Thoracic aorta (tissue), 2 donors: ENCODE results near the gene PAM16. TPM values are rescaled to one million over a fixed set of nuclear protein-coding genes. Genes with fewer than 3 reads are reported as not detected.

ENCODE experiments used
- ATAC-seq: fragments of 150-250 bp; one replicate; pipeline ENCODE4 v1.8.0; 2017; ENCODE audit warnings: low read depth; ENCODE audit not compliant: insufficient number of reproducible peaks, low FRiP score
- DNase-seq: peaks from one replicate; pipeline ENCODE4 v3.0.0-alpha.2; 2020; ENCODE audit warnings: low spot score
- H3K27ac ChIP-seq, 2 donors: fragments of 200-600 bp; sonication (generic); 1 replicate in 1 of 2; 2 replicates in 1 of 2; pipeline ENCODE4 v1.5.1; 2016; ENCODE audit warnings: mild to moderate bottlenecking in 2 of 2, moderate library complexity in 2 of 2
- H3K27me3 ChIP-seq: fragments of 200-600 bp; sonication (generic); replicated peaks from 2 replicates; pipeline ENCODE4 v1.6.0; 2016; ENCODE audit warnings: mild to moderate bottlenecking; ENCODE audit not compliant: insufficient read depth
- H3K36me3 ChIP-seq: fragments of 200-600 bp; sonication (generic); one replicate; pipeline ENCODE4 v1.5.1; 2016
- H3K4me1 ChIP-seq, 2 donors: fragments of 200-600 bp; sonication (generic); 1 replicate in 1 of 2; 2 replicates in 1 of 2; pipeline versions ENCODE4 v1.5.1 to v1.6.0; 2016; ENCODE audit warnings: low read depth in 2 of 2, mild to moderate bottlenecking in 1 of 2; ENCODE audit not compliant: control insufficient read depth in 1 of 2
- H3K4me3 ChIP-seq: fragments of 200-600 bp; sonication (generic); 2 replicates; pipeline ENCODE4 v1.5.1; 2016; ENCODE audit warnings: mild to moderate bottlenecking
- H3K9me3 ChIP-seq: fragments of 200-600 bp; sonication (generic); 2 replicates; pipeline ENCODE4 v1.5.1; 2016
- CTCF ChIP-seq: fragments of 200-600 bp; sonication (generic); IDR thresholded peaks from one replicate; pipeline ENCODE4 v1.5.1; 2019; ENCODE audit warnings: antibody characterized with exemption
- total RNA-seq, 2 donors: library from RNA; depleted of rRNA; stranded (reverse); fragments of >200 nt; gene quantifications; one replicate each; pipeline versions ENCODE4 v1.1.0 to v1.2.3, GENCODE V29; 2016

Gene PAM16
- total RNA-seq, 2 donors from 2014 or later, result 18.4 to 21.1 TPM

- TF ChIP-seq CTCF, result no peak
- no peaks in the 10 kb centered on the region for H3K27me3 ChIP-seq
- peak overlapping the region; percentile 78 to 82 for H3K27ac ChIP-seq
- H3K9me3 ChIP-seq, result no peaks in the 10 kb centered on the region
- peak overlapping the region; percentile 40 for H3K4me3 ChIP-seq
- DNase-seq (no peak), ATAC-seq (peak; percentile 62)
- peaks cover 16 to 23% of the 10 kb centered on the region in 2 donors for H3K4me1 ChIP-seq
- no peaks in the 10 kb centered on the region for H3K36me3 ChIP-seq
Observed at GRCh38 chr16:4298761-4299522, 52.2 kb downstream of the PAM16 start.

- DNase-seq (no peak), ATAC-seq (no peak)
- no peak overlapping the region for H3K4me3 ChIP-seq
- no peaks in the 10 kb centered on the region for H3K27me3 ChIP-seq
- peaks cover 25 to 38% of the 10 kb centered on the region in 2 donors for H3K4me1 ChIP-seq
- no peak for TF ChIP-seq CTCF
- no peak overlapping the region for H3K27ac ChIP-seq
- no peaks in the 10 kb centered on the region for H3K9me3 ChIP-seq
- no peaks in the 10 kb centered on the region for H3K36me3 ChIP-seq
Observed at GRCh38 chr16:4297480-4297879, 53.6 kb downstream of the PAM16 start.

GRCh38 chr16:4295581-4295980 lies 55.5 kb downstream of the PAM16 start:
- H3K4me1 ChIP-seq, result peaks cover 25 to 47% of the 10 kb centered on the region in 2 donors
- no peak overlapping the region for H3K27ac ChIP-seq
- no peak for TF ChIP-seq CTCF

GRCh38 chr16:4293822-4294457 lies 57.2 kb downstream of the PAM16 start:
- H3K9me3 ChIP-seq, result no peaks in the 10 kb centered on the region
- no peak for TF ChIP-seq CTCF
- H3K4me1 ChIP-seq, result peaks cover 17 to 43% of the 10 kb centered on the region in 2 donors
- peak overlapping the region; percentile 61 to 73 for H3K27ac ChIP-seq
- H3K4me3 ChIP-seq, result peak overlapping the region; percentile 37
- no peaks in the 10 kb centered on the region for H3K36me3 ChIP-seq
- H3K27me3 ChIP-seq, result no peaks in the 10 kb centered on the region
- ATAC-seq (no peak), DNase-seq (no peak)

More at GRCh38 chr16:4295581-4295980, 55.5 kb downstream of the PAM16 start:
- no peak for ATAC-seq
- no peaks in the 10 kb centered on the region for H3K9me3 ChIP-seq
- H3K27me3 ChIP-seq, result no peaks in the 10 kb centered on the region
- no peak overlapping the region for H3K4me3 ChIP-seq
- DNase-seq, result no peak
- no peaks in the 10 kb centered on the region for H3K36me3 ChIP-seq

GRCh38 chr16:4293181-4293716 lies 57.9 kb downstream of the PAM16 start:
- peak overlapping the region; percentile 61 to 73 for H3K27ac ChIP-seq
- H3K27me3 ChIP-seq, result no peaks in the 10 kb centered on the region
- ATAC-seq, result no peak
- no peaks in the 10 kb centered on the region for H3K9me3 ChIP-seq
- no peaks in the 10 kb centered on the region for H3K36me3 ChIP-seq
- peak overlapping the region; percentile 37 for H3K4me3 ChIP-seq
- DNase-seq, result no peak
- H3K4me1 ChIP-seq, result peaks cover 13 to 46% of the 10 kb centered on the region in 2 donors
- no peak for TF ChIP-seq CTCF
